Measurements from ENCODE around the gene MAP2K5.

GRCh38 chr15:67801926-67802914, 259.7 kb downstream of the MAP2K5 start:
- TF ChIP-seq EP300 (IDR thresholded peaks at IDR 0.05) (no peak), CTCF (IDR thresholded peaks at IDR 0.05) (no peak), POLR2AphosphoS5 (IDR thresholded peaks at IDR 0.05) (no peak), POLR2A (IDR thresholded peaks at IDR 0.05) (no peak)
